ENCODE data around the gene GAL3ST1.
"Not testable (repeated sequence)": the region's sequence is repeated elsewhere in the genome, so short reads cannot be mapped to it uniquely, and the experiment has no call there.

Gene GAL3ST1

DNA sequence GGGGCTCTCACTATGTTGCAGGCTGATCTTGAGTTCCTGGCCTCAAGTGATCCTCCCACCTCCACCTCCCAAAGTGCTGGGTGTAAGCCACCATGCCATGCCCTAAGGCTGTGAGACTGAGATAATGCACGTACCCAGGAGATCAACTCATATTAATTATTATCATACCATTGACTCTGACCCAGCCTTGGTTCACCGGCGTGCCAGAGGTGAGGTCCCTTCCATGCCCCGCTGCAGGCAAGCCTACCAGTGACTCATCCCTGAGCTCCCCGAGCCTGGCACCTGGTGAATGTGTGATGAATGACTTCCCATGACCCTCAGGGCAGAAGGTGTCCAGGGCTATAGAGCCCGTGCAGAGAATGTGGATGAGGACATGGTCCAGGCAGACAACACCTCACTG, 12.1 kb downstream of the GAL3ST1 start:
- DNase-seq: no peak

DNA sequence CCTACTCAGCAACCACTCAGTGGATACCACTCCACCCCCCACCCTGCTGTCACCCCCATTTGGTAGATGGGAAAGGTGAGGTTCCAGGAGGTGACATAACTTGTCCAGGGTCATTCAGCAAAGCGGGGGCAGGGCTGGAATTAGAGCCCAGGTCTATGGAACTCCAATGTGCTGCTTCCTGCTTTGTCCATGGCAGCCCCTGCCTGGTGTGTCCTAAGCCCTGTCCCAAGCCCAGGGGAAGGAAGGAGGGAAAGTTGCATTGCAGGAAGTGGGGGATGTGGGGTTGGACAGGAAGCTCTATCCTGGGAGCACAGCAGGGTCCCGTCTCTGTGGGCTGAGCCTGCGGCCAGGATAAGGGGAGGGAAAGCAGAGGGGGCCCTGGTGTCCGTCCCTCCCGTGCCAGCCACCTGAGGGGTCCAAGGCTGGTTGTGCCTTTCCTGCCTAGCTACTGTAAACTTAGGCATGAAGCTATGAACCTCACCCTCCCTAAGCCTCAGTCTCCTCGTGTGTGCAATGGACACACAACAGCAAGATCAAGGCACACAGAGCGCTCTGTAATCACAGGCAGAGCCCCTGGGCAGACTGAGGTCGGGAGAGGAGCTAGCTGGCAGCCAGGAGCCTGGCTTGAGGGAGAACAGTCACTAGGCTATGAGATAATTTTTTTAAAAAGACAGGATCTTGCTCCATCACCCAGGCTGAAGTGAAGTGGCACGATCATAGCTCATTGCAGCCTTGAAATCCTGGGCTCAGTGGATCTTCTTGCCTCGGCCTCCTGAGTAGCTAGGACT, 12.9 kb downstream of the GAL3ST1 start:
- no peak for DNase-seq

DNA sequence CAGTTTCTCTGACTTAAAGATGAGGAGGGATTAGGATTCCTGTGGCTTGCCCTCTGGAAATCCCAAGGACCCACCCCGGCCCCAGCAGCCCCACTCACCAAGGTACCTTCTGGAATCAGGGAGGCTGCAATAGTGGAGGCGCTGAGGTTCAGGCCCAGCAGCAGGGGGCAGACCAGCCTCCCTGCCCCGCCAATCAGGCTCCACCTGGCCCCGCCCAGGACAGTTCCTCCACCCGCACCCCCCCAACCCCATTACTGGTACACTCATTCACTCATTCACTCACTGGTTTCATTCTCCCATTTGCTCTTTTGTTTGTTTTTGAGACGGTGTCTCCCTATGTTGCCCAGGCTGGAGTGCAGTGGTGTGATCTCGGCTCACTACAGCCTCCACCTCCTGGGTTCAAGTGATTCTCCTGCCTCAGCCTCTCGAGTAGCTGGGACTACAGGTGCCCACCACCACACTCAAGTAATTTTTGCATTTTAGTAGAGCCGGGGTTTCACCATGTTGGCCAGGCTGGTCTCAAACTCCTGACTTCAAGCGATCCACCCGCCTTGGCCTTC, 13.7 kb downstream of the GAL3ST1 start:
- not testable (repeated sequence) for DNase-seq

- DNase-seq: no peak
These were observed 14.6 kb downstream of the GAL3ST1 start for GRCh38 chr22:30559889-30560288.

- no peak for DNase-seq
These were observed 17.2 kb downstream of the GAL3ST1 start for GRCh38 chr22:30557243-30557642.

- DNase-seq: no peak
These were observed 18.1 kb downstream of the GAL3ST1 start for GRCh38 chr22:30556388-30556787.

DNA sequence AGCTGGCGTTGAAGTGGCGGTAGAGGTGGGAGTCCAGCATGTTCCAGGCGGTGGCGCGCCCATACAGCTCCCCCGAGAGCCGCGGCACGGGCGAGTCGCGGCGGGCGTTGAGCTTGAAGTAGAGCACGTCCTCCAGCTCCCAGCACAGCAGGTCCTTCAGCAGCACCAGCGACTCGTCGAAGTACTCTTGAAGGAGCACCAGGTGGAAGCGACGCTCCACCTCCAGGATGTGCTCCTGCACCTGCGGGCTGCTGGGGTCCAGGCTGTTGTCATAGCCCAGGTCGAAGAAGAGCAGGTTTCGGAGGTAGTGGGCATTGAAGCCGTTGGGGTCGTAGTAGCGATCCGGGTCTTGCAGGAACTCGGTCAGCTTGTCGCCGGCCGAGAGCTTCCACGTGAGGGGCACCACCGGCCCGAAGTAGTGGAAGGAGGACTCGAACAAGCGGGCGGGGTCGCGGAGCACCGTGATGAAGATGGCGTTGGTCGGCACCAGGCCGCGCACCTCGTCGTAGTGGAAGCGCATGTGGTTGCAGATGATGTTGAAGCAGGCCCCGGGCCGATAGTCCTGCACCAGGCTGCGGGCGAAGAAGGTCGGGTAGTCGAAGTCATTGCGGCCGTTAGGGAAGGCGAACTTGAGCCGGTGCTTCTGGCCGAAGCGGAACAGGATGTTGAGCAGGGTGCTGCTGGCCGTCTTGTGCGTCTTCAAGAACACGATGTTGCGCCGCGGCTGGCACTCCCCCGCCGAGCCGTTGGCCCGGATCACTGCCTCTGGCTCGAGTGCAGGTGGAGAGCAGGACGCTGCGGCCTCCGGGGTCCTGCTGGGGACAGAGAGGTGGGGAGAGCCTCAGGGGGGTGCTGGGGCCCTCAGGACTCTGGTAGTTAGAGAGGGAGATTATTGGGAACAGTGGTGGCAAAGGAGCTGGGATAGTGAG, 18.9 kb downstream of the GAL3ST1 start:
- no peak for DNase-seq

- no peak for DNase-seq
These were observed 20.5 kb downstream of the GAL3ST1 start for GRCh38 chr22:30553971-30554370.

- DNase-seq: no peak
These were observed 21.7 kb downstream of the GAL3ST1 start for GRCh38 chr22:30552719-30553118.

GRCh38 chr22:30551813-30552212, 22.7 kb downstream of the GAL3ST1 start:
- DNase-seq: not testable (repeated sequence)

DNA sequence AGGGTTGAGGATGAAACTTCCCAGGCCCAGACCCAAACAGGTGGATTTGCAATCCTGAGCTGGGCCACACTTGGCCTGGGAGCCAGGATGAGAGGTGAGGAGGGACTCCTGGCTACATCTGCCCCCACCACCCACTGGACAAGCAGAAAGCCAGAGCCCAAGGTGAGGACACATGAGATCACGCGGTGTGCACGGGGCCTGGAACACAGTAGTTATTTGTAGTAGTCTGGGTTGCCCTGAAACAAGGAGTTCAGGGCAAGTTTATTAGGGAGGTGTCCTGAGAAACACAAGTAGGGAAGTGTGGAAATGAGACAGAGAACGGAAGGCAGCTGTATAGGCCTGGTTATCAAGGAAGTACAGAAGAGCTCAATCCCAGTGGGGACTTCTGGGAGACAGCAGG, 27.3 kb downstream of the GAL3ST1 start:
- DNase-seq: no peak

DNA sequence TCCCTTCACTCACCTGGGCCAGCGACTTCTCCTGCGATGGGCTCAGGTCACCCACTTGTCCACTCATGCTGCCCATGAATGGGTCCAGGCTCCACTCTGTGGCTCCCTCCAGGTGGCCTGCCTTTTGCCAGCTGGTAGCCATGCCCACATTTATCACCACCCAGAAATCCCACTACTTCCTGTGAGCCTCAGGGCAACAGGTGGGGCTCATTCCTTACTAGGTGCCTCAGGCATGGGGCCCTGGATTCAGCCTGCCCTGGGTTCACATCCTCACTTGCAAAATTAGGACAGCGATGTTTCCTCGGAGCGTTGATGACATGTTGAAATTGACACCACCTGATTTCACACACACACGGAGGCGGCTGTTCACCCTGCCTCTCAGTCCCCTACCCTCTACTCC, 27.8 kb downstream of the GAL3ST1 start, which contains the start of gene SEC14L6:
SEC14L6 (minus strand) TSS at position 126 of the 400 bp plus-strand sequence; CDS start at position 67, 59 bp downstream.
- no peak for DNase-seq

DNA sequence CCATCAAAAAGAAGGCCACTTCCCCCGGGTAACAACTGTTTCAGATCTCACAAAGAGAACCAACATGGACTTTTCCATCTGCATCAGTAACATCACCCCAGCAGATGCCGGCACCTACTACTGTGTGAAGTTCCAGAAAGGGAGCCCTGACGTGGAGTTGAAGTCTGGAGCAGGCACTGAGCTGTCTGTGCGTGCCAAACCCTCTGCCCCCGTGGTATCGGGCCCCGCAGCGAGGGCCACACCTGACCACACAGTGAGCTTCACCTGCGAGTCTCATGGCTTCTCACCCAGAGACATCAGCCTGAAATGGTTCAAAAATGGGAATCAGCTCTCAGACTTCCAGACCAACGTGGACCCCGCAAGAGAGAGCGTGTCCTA, 31.7 kb downstream of the GAL3ST1 start:
- DNase-seq: no peak

GRCh38 chr22:30541961-30542810, 32.3 kb downstream of the GAL3ST1 start:
- no peak for DNase-seq

DNA sequence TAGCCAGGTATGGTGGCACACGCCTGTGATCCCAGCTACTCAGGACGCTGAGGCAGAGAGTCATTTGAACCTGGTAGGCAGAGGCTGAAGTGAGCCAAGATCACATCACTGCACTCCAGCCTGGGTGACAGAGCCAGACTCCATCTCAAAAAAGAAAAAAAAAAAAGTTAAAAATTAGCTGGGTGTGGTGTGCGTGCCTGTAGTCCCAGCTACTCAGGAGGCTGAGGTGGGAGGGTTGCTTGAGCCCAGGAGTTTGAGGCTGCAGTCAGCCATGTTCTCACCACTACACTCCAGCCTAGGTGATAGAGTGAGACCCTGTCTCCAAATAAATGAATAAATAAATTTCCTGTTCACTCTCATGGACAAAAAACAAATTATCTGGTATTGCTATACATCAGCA, 33.0 kb downstream of the GAL3ST1 start:
- not testable (repeated sequence) for DNase-seq

DNA sequence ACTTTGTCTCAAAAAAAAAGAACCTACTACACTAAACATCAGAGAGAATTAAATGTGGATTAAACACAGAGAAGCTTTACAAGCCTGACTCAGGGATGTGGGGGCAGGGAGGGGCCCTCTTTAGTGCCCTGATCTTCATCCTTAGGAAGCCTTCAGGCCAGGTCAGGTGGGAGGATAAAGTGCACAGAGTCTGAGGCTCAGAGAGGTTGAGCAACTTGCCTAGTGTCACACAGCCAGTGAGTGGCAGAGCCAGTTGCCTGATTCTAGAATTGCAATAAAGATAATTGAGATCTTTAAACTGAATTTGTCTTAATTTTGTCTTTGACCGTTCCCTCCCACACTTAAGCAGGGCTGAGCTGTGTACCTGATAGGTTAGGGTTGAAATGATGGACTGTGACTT, 35.1 kb downstream of the GAL3ST1 start:
- no peak for DNase-seq

GRCh38 chr22:30538280-30538679, 36.2 kb downstream of the GAL3ST1 start:
- no peak for DNase-seq

GRCh38 chr22:30537083-30537731, 37.3 kb downstream of the GAL3ST1 start:
- no peak for DNase-seq

- DNase-seq: no peak
These were observed 39.3 kb downstream of the GAL3ST1 start for GRCh38 chr22:30535182-30535581.

DNA sequence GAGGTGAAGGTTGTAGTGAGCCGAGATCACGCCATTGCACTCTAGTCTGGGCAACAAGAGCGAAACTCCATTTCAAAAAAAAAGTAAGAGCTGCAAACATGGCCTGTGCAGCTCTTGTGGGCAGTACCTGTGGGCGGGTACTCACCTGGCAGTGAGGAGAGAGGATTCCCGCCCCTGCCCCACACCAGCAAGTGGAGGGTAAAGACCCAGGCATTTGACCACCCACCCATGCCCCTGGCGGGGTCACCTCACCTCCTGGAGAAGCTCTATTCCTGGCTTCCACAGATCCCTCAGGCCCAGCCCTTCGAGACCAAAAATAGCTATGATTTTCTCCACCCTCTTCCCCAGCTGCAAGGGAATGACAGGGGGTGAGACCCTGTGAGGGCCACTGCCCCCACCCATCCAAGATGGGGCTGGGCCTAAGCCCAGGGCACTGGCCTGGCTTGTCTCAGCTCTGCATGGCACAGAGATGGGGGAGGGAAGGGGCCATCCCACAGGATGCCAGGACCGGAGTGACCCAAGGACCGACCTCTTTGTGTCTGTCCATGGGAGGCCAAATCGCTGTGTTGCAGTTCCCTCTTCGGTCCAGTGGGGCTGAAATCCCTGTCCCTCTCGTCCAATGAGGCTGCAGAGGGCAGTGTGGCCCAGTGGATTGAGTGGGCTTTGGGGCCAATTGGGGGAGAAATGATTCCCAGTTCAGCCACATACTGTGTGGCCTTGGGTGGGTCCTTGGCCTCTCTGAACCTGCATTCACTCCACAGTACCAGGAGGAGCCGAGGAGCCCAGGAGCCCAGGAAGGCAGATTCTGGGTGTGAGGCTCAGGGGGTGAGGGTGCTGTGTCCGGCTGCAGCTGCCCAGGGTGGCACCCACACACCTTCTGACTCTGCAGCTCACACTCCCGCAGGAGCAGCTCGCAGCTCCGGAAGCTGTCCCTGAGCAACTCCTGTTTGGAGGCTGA, 42.5 kb downstream of the GAL3ST1 start:
- no peak for DNase-seq

GRCh38 chr22:30526656-30527055, 47.8 kb downstream of the GAL3ST1 start:
- DNase-seq: no peak

All from stimulated activated CD4-positive, alpha-beta T cell treated with anti-CD3 and anti-CD28 coated beads, Interleukin-4, amount 100 ng/mL, for 4 hours (primary cell).